ENCODE measurements around the gene COMT. TPM values are rescaled to one million over a fixed set of nuclear protein-coding genes. Genes with fewer than 3 reads are reported as not detected.
A peak's percentile ranks its signal among the peaks of the same experiment; 100 is the strongest.

The COMT gene
- total RNA-seq, 1 experiment from 2014 or later, result 30.8 TPM

DNA sequence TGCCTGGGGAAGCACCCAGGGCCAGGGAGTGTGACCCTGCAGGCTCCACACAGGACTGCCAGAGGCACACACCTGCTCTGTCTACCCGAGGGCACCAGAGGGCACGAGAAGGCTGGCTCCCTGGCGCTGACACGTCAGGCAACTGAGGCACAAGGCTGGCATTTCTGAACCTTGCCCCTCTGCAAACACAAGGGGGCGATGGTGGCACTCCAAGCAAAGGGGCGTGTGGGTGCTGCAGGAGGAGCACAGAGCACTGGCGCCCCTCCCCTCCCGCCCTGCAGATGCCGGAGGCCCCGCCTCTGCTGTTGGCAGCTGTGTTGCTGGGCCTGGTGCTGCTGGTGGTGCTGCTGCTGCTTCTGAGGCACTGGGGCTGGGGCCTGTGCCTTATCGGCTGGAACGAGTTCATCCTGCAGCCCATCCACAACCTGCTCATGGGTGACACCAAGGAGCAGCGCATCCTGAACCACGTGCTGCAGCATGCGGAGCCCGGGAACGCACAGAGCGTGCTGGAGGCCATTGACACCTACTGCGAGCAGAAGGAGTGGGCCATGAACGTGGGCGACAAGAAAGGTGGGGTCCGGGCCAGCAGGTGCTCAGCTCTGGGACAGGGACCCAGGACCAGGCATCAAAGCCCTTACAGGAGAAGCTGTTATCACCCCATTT is 20.8 kb downstream of the COMT start (continued):
- TF ChIP-seq, protein P1, sequence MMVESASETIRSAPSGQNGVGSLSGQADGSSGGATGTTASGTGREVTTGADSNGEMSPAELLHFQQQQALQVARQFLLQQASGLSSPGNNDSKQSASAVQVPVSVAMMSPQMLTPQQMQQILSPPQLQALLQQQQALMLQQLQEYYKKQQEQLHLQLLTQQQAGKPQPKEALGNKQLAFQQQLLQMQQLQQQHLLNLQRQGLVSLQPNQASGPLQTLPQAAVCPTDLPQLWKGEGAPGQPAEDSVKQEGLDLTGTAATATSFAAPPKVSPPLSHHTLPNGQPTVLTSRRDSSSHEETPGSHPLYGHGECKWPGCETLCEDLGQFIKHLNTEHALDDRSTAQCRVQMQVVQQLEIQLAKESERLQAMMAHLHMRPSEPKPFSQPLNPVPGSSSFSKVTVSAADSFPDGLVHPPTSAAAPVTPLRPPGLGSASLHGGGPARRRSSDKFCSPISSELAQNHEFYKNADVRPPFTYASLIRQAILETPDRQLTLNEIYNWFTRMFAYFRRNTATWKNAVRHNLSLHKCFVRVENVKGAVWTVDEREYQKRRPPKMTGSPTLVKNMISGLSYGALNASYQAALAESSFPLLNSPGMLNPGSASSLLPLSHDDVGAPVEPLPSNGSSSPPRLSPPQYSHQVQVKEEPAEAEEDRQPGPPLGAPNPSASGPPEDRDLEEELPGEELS (CRISPR knock-in tag; IDR thresholded peaks at IDR 0.05), result peak; percentile 37; the same call in 1 of the 2 replicates
- no peak for TF ChIP-seq HMGA2 (CRISPR knock-in tag; IDR thresholded peaks at IDR 0.05)
- 0 out of 2 replicates have a peak, but pooled peaks have one; percentile 23 for TF ChIP-seq MYBL2 (CRISPR knock-in tag; IDR thresholded peaks at IDR 0.05)

DNA sequence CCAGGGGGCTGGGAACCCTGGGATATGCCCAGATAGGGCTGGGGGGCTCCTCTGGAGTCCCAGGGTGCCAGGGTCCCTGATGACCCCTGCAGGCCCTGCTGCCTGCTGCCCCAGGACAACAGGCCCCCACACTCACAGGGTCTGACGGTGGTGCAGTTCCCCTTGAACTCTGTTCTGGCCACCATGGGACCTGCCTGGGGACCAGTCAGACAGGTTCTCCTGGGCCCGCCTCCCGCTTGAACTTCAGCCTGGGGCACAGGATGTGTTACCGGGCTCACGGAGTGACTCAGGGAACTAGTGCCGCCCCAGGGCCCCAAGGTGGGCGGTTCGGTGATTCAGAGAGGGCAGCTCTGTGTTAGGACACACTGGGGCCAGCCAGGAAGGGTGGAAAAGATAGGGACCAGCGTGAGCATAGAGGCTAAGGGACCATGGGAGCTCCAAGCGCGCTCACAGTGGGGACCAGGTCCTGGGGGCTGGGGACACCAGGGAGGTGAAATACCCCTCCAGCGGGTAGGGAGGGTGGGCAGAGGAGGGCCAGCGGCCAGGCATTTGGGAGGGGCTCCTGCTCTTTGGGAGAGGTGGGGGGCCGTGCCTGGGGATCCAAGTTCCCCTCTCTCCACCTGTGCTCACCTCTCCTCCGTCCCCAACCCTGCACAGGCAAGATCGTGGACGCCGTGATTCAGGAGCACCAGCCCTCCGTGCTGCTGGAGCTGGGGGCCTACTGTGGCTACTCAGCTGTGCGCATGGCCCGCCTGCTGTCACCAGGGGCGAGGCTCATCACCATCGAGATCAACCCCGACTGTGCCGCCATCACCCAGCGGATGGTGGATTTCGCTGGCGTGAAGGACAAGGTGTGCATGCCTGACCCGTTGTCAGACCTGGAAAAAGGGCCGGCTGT is 21.6 kb downstream of the COMT start:
- Mint-ChIP-seq H3K9me3 (no peaks in the 10 kb centered on the region), H3K27ac (peak overlapping the region; percentile 88; the same call in 1 of the 2 replicates), H3K27me3 (ENCODE audit: low read depth) (no peaks in the 10 kb centered on the region; the same call in 1 of the 2 replicates), H3K36me3 (no peaks in the 10 kb centered on the region), H3K4me3 (peak overlapping the region; percentile 61), H3K4me1 (peaks cover 39% of the 10 kb centered on the region)
- POLR2A ChIA-PET, result interaction anchor here (1.0 kb wide), 1 partner anchor 49 kb away, joined by 4 read pairs; no protein-coding TSS in a partner anchor
- ATAC-seq (peak; percentile 44), DNase-seq (ENCODE audit: low spot score) (peak; percentile 75)
- TF ChIP-seq ZNF121 (CRISPR knock-in tag; IDR thresholded peaks at IDR 0.05) (no peak), TCF7 (CRISPR knock-in tag; IDR thresholded peaks at IDR 0.05; ENCODE audit: low read depth) (no peak), TEAD1 (CRISPR knock-in tag; IDR thresholded peaks at IDR 0.05) (0 out of 2 replicates have a peak, but pooled peaks have one; percentile 32), ZNF671 (CRISPR knock-in tag; IDR thresholded peaks at IDR 0.05) (no peak), FOXK1 (CRISPR knock-in tag; IDR thresholded peaks at IDR 0.05) (no peak), NFE2L1 (CRISPR knock-in tag; IDR thresholded peaks at IDR 0.05) (peak; percentile 9; the same call in 1 of the 2 replicates)
- TF ChIP-seq, protein P2, sequence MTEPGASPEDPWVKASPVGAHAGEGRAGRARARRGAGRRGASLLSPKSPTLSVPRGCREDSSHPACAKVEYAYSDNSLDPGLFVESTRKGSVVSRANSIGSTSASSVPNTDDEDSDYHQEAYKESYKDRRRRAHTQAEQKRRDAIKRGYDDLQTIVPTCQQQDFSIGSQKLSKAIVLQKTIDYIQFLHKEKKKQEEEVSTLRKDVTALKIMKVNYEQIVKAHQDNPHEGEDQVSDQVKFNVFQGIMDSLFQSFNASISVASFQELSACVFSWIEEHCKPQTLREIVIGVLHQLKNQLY (CRISPR knock-in tag; IDR thresholded peaks at IDR 0.05), result no peak
- CTCF ChIA-PET, result interaction anchor here (0.5 to 2.9 kb wide), 35 partner anchors 8 to 382 kb away, joined by 3 to 38 read pairs (median 4); partner anchors contain the start of genes DGCR6L, GP1BB and TANGO2

DNA sequence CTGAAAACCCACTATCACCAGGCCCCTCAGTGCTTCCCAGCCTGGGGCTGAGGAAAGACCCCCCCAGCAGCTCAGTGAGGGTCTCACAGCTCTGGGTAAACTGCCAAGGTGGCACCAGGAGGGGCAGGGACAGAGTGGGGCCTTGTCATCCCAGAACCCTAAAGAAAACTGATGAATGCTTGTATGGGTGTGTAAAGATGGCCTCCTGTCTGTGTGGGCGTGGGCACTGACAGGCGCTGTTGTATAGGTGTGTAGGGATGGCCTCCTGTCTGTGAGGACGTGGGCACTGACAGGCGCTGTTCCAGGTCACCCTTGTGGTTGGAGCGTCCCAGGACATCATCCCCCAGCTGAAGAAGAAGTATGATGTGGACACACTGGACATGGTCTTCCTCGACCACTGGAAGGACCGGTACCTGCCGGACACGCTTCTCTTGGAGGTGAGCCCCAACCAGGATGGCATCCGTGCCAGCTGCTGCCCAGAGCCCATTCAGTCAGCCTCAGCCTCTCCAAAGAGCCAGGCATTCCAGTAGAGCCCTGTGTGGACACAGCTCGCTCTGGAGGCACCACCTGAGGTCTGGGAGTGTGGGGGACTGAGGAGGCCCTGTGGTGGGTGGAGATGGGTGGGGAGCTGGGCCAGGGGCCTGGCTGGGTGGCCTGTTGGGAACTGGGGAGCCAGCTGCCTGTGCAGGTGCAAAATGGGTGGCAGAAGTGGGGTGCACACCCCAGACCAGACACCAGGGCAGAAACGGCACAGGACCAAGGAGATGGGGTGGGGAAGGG is 22.5 kb downstream of the COMT start:
- DNase-seq (ENCODE audit: low spot score), result no peak
- ATAC-seq, result no peak
- ChIA-PET POLR2A (no interaction called here), CTCF (interaction anchor here (1.0 to 2.9 kb wide), 6 partner anchors 10 to 240 kb away, joined by 4 to 38 read pairs (median 14); partner anchors contain the start of gene GP1BB)
- H3K9me3 Mint-ChIP-seq, result no peaks in the 10 kb centered on the region
- H3K27me3 Mint-ChIP-seq (ENCODE audit: low read depth), result no peaks in the 10 kb centered on the region; the same call in 1 of the 2 replicates
- H3K36me3 Mint-ChIP-seq, result no peaks in the 10 kb centered on the region
- no peak overlapping the region for H3K27ac Mint-ChIP-seq
- peaks cover 34% of the 10 kb centered on the region for H3K4me1 Mint-ChIP-seq
- no peak overlapping the region for H3K4me3 Mint-ChIP-seq
- TF ChIP-seq, protein P3, sequence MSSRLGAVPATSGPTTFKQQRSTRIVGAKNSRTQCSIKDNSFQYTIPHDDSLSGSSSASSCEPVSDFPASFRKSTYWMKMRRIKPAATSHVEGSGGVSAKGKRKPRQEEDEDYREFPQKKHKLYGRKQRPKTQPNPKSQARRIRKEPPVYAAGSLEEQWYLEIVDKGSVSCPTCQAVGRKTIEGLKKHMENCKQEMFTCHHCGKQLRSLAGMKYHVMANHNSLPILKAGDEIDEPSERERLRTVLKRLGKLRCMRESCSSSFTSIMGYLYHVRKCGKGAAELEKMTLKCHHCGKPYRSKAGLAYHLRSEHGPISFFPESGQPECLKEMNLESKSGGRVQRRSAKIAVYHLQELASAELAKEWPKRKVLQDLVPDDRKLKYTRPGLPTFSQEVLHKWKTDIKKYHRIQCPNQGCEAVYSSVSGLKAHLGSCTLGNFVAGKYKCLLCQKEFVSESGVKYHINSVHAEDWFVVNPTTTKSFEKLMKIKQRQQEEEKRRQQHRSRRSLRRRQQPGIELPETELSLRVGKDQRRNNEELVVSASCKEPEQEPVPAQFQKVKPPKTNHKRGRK (CRISPR knock-in tag; IDR thresholded peaks at IDR 0.05; ENCODE audit: borderline replicate concordance), result no peak
- TF ChIP-seq, protein P4, sequence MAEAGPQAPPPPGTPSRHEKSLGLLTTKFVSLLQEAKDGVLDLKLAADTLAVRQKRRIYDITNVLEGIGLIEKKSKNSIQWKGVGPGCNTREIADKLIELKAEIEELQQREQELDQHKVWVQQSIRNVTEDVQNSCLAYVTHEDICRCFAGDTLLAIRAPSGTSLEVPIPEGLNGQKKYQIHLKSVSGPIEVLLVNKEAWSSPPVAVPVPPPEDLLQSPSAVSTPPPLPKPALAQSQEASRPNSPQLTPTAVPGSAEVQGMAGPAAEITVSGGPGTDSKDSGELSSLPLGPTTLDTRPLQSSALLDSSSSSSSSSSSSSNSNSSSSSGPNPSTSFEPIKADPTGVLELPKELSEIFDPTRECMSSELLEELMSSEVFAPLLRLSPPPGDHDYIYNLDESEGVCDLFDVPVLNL (CRISPR knock-in tag; IDR thresholded peaks at IDR 0.05; ENCODE audit: borderline replicate concordance, low read depth), result no peak
- TF ChIP-seq NR3C1 (CRISPR knock-in tag; conservative IDR thresholded peaks at IDR 0.05; ENCODE audit: low read depth) (no peak), TEAD4 (CRISPR knock-in tag; IDR thresholded peaks at IDR 0.05) (no peak), CREM (CRISPR knock-in tag; IDR thresholded peaks at IDR 0.05) (no peak), TEAD1 (CRISPR knock-in tag; IDR thresholded peaks at IDR 0.05) (no peak), SMAD4 (CRISPR knock-in tag; IDR thresholded peaks at IDR 0.05) (no peak), ZNF423 (CRISPR knock-in tag; IDR thresholded peaks at IDR 0.05) (no peak), ELF4 (CRISPR knock-in tag; IDR thresholded peaks at IDR 0.05; ENCODE audit: low read depth) (no peak)

Data from WTC11 (cell line).